Colonic mucosa (tissue), 4 donors: ENCODE data around the gene WDR19. TPM values are rescaled to one million over a fixed set of nuclear protein-coding genes. Genes with fewer than 3 reads are reported as not detected.

Experiments used
- DNase-seq: peaks from one replicate; pipeline ENCODE4 v3.0.0-alpha.2; 2020
- H3K27ac ChIP-seq: fragments of 200-600 bp; one replicate; pipeline ENCODE4 v1.8.0; 2021
- H3K27me3 ChIP-seq: fragments of 200-600 bp; one replicate; pipeline ENCODE4 v1.8.0; 2021
- H3K36me3 ChIP-seq: fragments of 200-600 bp; one replicate; pipeline ENCODE4 v1.8.0; 2021
- H3K4me1 ChIP-seq: fragments of 200-600 bp; one replicate; pipeline ENCODE4 v1.8.0; 2021; ENCODE audit warnings: mild to moderate bottlenecking
- H3K4me3 ChIP-seq: fragments of 200-600 bp; one replicate; pipeline ENCODE4 v1.8.0; 2021
- H3K9ac ChIP-seq, 2 donors: one replicate each; pipeline ENCODE4 v1.7.0; 2013; ENCODE audit warnings: control low read depth in 2 of 2, low read depth in 2 of 2, low read length in 2 of 2
- H3K9me3 ChIP-seq: fragments of 200-600 bp; one replicate; pipeline ENCODE4 v1.8.0; 2021
- CTCF ChIP-seq: fragments of 200-600 bp; IDR thresholded peaks from one replicate; pipeline ENCODE4 v1.8.0; 2022; ENCODE audit warnings: antibody characterized with exemption, mild to moderate bottlenecking
- intact Hi-C: fragments of 100-400 bp; cut with DNase I; formaldehyde crosslinking; loops from one replicate; pipeline ENCODE4 v1.14.1; 2022
- total RNA-seq, 2 donors: library from RNA; stranded (reverse); fragmentation: NEBNext Ultra II Directional in 1 of 2; extraction: Animal tissue kit (Norgen Biotek cat#: 25700) in 1 of 2; gene quantifications; one replicate each; pipeline ENCODE4 v1.2.1, GENCODE V29; 2021
- donor health status: healthy.
- donor health status: DM: no; HTN: no; CAD: no.
- donor health status: DM: no; HTN: no; CAD: no.

WDR19 gene
- total RNA-seq, 2 donors from 2014 or later: 8.1 to 11.7 TPM

- no peak for DNase-seq
- intact Hi-C loops: no loop called here
- no peak for TF ChIP-seq CTCF
- no peak overlapping the region for H3K27ac ChIP-seq
- H3K36me3 ChIP-seq: no peaks in the 10 kb centered on the region
- no peaks in the 10 kb centered on the region for H3K27me3 ChIP-seq
- no peaks in the 10 kb centered on the region for H3K9me3 ChIP-seq
- no peak overlapping the region for H3K4me3 ChIP-seq
- no peak overlapping the region for H3K9ac ChIP-seq
- H3K4me1 ChIP-seq: no peaks in the 10 kb centered on the region
These were observed 130.5 kb downstream of the WDR19 start for GRCh38 chr4:39312816-39313215.

- Histone ChIP-seq H3K4me1 (no peaks in the 10 kb centered on the region), H3K27me3 (no peaks in the 10 kb centered on the region), H3K27ac (no peak overlapping the region), H3K36me3 (no peaks in the 10 kb centered on the region), H3K9me3 (no peaks in the 10 kb centered on the region), H3K4me3 (no peak overlapping the region), H3K9ac (no peak overlapping the region)
- DNase-seq: no peak
- intact Hi-C loops: no loop called here
- TF ChIP-seq CTCF: no peak
These were observed 137.3 kb downstream of the WDR19 start for GRCh38 chr4:39319676-39320075.

GRCh38 chr4:39320381-39321115, 138.2 kb downstream of the WDR19 start:
- Histone ChIP-seq H3K27ac (no peak overlapping the region), H3K36me3 (no peaks in the 10 kb centered on the region), H3K9ac (no peak overlapping the region), H3K4me1 (no peaks in the 10 kb centered on the region), H3K4me3 (no peak overlapping the region), H3K27me3 (no peaks in the 10 kb centered on the region), H3K9me3 (no peaks in the 10 kb centered on the region)
- intact Hi-C loops: no loop called here
- no peak for TF ChIP-seq CTCF
- no peak for DNase-seq

GRCh38 chr4:39323821-39324220, 141.5 kb downstream of the WDR19 start:
- intact Hi-C loops: no loop called here
- no peak overlapping the region for H3K9ac ChIP-seq
- no peaks in the 10 kb centered on the region for H3K36me3 ChIP-seq
- no peaks in the 10 kb centered on the region for H3K4me1 ChIP-seq
- DNase-seq: no peak
- no peaks in the 10 kb centered on the region for H3K27me3 ChIP-seq
- no peaks in the 10 kb centered on the region for H3K9me3 ChIP-seq
- TF ChIP-seq CTCF: no peak
- no peak overlapping the region for H3K4me3 ChIP-seq
- no peak overlapping the region for H3K27ac ChIP-seq

GRCh38 chr4:39324446-39324845, 142.1 kb downstream of the WDR19 start:
- H3K27ac ChIP-seq: no peak overlapping the region
- no peak overlapping the region for H3K9ac ChIP-seq
- no peaks in the 10 kb centered on the region for H3K27me3 ChIP-seq
- H3K36me3 ChIP-seq: no peaks in the 10 kb centered on the region
- no peak for DNase-seq
- H3K9me3 ChIP-seq: no peaks in the 10 kb centered on the region
- no peaks in the 10 kb centered on the region for H3K4me1 ChIP-seq
- H3K4me3 ChIP-seq: no peak overlapping the region
- no peak for TF ChIP-seq CTCF
- intact Hi-C loops: no loop called here
